Stimulated activated CD8-positive, alpha-beta memory T cell treated with anti-CD3 and anti-CD28 coated beads, Interleukin-4, amount 100 ng/mL, for 24 hours (primary cell): ENCODE results near the gene BAHCC1.

Experiments used
- DNase-seq: peaks from one replicate; pipeline ENCODE4 v3.0.0-alpha.2; 2020; ENCODE audit warnings: low read depth

BAHCC1 gene

GRCh38 chr17:81514739-81515529 is 119.7 kb downstream of the BAHCC1 start:
- peak; percentile 62 for DNase-seq

GRCh38 chr17:81515530-81516041 is 120.3 kb downstream of the BAHCC1 start:
- DNase-seq, result no peak
